HL-60/S4 treated with phorbol 12-myristate 13-acetate at 8.2 ng/mL for 4 days and 3 days (cell line): ENCODE data around the gene BMPR1B.

Experiments
- in situ Hi-C: fragments of 300-500 bp; cut with MboI; formaldehyde crosslinking; loops from 2 replicates; pipeline ENCODE4 v1.15.0; 2022; ENCODE audit warnings: low sequenced_read_pairs

Gene BMPR1B

DNA sequence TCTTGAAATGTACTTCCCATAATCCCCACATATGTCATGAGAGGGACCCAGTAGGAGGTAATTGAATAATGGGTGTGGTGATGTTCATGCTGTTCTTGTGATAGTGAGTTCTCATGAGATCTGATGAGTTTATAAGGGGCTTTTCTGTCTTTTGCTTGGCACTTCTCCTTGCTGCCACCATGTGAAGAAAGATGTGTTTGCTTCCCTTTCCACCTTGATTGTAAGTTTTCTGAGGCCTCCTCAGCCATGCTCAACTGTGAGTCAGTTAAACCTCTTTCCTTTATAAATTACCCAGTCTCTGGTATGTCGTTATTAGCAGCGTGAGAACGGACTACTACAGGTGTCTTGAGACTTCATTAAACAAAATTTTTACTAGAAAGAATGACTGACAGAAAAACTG lies 323.2 kb downstream of the BMPR1B start:
- in situ Hi-C loops = no loop called here

- in situ Hi-C loops = no loop called here
Observed at GRCh38 chr4:95084584-95084983, 326.8 kb downstream of the BMPR1B start.

DNA sequence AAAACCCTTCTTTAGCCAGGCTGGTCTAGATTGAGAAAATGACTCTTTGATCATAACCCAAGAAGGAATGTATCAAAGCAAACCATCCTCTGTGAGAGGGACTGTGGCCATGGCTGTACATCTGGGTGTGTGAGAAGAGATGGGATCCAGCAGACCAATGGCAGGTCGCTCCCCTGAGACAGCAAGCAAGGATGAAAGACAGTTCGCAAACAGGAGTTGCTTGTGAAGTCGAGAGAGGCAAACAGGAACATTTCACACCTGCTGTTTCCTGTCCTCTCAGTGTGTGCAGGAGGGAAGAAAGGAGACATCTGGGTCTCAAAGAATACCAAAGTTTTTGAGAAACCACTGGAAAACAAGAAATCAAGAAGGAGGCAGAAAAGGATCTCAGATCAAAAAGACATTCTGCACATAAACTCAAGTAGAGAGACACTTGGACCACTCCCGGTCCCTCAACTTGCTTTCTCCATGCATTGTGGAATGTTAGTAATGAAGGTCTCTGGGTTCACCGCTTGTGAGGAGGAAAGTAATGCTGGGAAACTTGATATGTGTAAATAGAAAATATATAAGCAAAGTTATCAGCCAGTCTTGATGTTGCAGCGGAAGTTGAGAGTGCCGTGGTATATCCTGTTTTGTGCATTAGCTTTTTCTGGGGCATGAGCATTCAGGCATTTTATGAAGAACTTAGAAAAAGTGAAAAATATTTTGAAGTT lies 327.5 kb downstream of the BMPR1B start:
- in situ Hi-C loops = no loop called here

DNA sequence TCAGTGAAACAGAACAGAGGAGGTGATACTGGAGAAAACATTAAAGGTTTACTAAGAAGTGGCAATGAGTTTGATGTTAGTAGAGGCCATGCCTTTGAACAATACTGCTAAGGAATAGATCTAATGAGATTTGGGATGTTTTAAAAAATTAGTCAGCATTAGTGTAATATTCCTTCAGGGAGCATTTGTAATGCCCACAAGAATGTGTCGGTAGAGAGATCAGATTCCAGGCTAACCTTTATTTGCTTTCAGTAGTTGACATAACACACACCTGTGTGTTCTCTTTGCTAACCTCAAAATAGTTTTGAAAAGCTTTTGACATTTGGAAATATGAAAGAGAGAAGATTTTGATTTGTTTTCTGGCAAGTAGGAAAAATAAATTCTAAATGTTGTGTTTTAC lies 328.8 kb downstream of the BMPR1B start:
- in situ Hi-C loops = no loop called here

DNA sequence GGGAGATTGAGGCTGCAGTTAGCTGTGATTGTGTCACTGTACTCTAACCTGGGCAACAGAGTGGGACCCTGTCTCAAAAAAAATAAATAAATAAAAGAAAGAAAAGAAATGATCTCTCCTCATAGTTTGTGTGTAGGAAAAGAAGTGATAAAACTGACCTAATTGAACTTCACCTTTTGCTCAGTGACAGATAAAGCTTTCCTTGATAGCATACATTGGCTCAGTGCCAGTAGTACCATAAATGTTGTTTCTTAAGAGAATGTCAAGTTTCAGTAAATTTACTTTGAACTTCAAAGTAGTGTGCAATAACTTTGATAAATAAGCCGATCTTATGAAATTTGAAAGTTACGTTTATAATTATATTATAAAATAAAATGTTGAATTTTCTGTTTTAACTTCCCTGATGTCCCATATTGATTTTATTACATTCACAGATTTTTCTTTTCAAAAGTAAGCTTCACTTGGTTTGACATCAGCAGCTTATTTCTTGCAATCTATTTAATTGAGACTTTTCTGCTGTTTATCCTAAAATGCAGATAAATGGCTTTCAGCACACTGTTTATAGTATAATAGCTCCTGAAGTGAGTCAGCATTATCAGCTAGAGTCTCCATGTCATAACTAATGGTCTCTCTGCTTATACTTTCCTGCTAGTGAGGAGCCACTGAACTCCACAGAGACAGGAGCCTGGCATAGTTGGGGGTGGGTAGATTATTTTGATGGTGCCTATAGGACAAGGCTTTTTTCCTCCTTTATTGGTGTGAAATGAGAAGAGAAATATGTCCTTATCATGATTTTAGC lies 330.1 kb downstream of the BMPR1B start:
- in situ Hi-C loops = no loop called here

GRCh38 chr4:95091272-95091671 lies 333.5 kb downstream of the BMPR1B start:
- in situ Hi-C loops = no loop called here

GRCh38 chr4:95092766-95093165 lies 335.0 kb downstream of the BMPR1B start:
- in situ Hi-C loops = no loop called here

- in situ Hi-C loops = no loop called here
Observed at GRCh38 chr4:95093460-95093859, 335.7 kb downstream of the BMPR1B start.

GRCh38 chr4:95093936-95094929 lies 336.5 kb downstream of the BMPR1B start:
- in situ Hi-C loops = no loop called here

DNA sequence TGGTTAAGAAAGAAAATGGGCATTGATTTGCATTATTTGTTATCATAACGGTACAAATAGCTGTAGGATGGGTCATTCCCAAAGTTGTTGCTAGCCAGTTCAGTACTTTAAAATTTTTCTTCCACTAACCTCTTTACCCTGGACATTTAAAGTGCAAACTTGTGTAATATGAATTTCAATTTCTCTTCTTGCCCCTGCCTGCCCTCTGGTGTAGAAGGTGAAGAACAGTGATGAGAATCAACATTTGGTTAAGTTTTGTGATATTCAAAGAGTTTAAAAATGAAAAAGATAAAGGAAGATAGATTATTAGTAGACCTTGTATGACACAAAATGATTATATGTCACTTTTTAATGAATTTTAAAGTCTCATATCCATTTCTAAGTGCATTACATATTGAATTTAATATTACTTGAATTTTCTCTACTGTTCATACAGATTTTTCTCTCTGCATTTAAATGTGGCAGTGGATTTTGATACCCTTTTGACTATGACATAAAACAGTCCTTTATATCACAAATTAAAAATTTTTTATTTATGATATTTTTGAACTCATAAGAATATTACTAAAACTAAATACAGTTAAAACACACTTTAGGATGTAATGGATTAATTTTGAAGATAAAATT lies 337.7 kb downstream of the BMPR1B start:
- in situ Hi-C loops = no loop called here

DNA sequence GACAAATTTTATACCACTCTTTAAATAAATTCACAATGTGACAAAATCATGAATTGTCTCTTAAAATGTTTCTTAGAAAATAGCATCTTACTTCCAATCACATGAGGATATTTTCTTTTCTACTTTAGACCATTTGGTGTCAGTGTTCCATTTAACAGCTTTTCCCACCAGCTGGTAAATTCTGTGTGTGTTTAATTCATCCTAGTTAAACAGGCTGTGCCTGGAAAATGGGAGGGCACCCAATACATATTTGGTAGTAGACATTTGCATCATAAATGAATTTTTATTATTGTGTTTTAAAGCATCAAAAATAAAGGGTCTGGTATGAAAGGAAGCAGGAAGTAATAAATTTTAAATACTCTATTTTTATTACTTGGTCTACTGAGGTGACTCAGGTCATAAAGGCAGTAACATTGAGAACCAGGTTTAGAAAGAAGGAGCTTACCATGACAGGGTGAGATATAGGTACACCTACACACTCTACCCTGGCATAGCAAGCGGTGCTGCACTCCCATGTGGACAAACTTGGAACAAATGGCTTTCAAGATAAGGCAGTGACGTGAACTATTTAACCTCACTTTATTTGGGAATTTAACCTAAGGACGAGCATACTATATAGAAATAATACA lies 344.5 kb downstream of the BMPR1B start:
- in situ Hi-C loops = no loop called here

DNA sequence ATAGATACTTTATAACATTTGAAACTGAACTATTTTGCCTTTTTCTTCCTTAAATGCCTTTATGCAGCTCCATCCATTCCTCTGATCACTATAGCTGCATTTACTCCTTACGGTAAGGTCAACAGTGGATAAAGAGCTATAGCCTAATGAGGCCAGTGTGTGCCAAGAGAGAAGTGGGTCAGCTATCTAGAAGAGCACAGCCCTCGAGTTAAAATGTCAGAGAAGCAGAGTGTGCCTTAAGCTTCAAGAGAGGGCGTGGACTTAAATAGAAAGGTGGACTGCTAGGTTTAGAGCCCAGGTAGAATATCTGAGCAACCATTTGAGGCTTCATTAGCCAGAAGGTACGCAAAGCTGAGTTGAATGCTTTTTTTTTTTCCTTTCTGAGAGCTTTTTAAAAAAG lies 347.4 kb downstream of the BMPR1B start:
- in situ Hi-C loops = no loop called here

DNA sequence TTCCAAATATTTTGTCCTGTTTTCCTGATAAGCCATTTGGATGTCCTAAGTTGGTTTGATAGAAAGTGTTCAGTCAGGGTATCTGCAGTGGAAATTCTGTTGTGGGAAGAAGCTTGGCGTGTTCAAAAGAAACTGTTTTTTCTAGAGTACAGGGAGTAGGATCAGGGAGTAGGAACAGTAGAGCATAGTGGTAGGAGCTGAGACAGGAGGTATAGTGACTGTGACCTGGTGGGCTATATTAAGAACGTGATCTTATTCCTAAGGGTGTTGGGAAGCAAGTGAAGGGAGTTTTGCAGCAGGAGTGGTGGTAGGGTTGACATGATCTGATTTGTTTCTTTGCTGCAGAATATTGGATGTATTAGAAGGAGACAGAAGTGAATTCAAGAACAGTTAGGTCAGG lies 348.2 kb downstream of the BMPR1B start:
- in situ Hi-C loops = no loop called here

GRCh38 chr4:95106408-95106928 lies 348.7 kb downstream of the BMPR1B start:
- in situ Hi-C loops = no loop called here

GRCh38 chr4:95107004-95107403 lies 349.2 kb downstream of the BMPR1B start:
- in situ Hi-C loops = no loop called here

- in situ Hi-C loops = no loop called here
Observed at GRCh38 chr4:95107635-95108034, 349.9 kb downstream of the BMPR1B start.

GRCh38 chr4:95108883-95109421 lies 351.2 kb downstream of the BMPR1B start:
- in situ Hi-C loops = no loop called here

DNA sequence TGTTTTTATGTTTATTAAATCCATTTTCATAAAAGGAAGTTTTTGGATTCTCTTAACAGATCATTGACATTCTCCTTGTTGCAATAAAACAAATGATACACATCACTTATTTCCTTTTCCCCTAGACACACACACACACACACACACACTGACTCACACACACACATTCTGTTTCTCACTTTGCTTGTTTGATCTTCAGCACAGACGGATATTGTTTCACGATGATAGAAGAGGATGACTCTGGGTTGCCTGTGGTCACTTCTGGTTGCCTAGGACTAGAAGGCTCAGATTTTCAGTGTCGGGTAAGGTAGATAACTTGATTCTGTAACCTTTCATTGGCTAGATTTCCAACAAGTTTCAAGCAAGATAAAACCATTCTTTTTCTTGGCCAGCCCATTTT lies 356.8 kb downstream of the BMPR1B start:
- in situ Hi-C loops = no loop called here

- in situ Hi-C loops = no loop called here
Observed at GRCh38 chr4:95118497-95118896, 360.7 kb downstream of the BMPR1B start.

- in situ Hi-C loops = no loop called here
Observed at GRCh38 chr4:95120456-95120855, 362.7 kb downstream of the BMPR1B start.
